HG03175 (cell line): ENCODE results near the gene CHST7.
"Not testable (repeated sequence)": the region's sequence is repeated elsewhere in the genome, so short reads cannot be mapped to it uniquely, and the experiment has no call there.

ENCODE experiments used
- ATAC-seq: cut with Tn5 transposase; IDR thresholded peaks from one replicate; pipeline ENCODE4 v1.9.1; 2021; ENCODE audit warnings: mild to moderate bottlenecking, moderate library complexity; ENCODE audit not compliant: unreplicated experiment

Gene CHST7, protein sequence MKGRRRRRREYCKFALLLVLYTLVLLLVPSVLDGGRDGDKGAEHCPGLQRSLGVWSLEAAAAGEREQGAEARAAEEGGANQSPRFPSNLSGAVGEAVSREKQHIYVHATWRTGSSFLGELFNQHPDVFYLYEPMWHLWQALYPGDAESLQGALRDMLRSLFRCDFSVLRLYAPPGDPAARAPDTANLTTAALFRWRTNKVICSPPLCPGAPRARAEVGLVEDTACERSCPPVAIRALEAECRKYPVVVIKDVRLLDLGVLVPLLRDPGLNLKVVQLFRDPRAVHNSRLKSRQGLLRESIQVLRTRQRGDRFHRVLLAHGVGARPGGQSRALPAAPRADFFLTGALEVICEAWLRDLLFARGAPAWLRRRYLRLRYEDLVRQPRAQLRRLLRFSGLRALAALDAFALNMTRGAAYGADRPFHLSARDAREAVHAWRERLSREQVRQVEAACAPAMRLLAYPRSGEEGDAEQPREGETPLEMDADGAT

DNA sequence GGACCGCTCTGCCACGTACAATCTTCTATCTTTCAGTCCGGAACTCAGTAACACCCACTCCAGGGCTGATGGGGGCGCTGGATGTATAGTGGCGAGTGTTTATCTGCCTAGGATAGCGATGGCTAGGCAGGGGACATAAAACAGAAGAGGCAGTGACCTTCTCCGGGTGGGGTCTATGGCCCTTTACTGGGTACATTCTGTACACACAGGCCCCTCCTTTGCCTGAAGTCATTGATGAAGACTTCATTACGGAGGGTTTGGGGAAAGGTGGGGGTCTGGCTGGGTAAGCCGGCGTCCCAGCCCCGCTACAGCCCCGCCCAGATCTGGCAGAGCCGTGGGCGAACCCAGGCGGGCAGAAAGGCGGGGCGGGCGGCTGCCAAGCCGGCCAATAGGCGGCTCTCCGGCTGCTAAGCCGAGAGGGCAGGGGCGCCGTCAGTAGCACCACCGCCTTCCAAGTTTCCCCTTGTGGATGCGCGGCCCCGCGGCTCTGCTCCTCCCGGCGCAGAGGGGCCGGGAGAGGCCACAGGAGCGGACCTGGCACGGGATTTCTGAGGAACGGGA, at the start of gene CHST7:
CHST7 (plus strand) TSS at position 435 of the 561 bp plus-strand sequence. CDS start 167 bp downstream, outside the sequence.
- peak; percentile 46 for ATAC-seq

DNA sequence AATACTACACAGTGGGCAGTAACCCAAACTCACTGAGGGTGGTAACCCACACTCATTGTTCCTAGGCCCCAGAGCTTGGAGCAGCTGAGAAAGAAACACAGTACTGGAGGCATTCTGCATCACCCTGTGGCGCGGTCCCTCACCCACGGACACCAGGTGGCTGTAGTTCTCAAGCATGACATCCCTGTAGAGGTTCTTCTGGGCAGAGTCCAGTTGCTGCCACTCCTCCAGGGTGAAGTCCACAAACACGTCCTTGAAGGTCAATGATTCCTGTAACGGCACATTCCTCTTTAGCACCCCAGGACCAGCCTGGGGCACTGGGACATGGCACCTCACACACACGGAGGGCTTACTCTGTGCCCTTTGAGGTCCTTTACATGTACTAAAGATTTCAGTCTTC, 44.9 kb upstream of the CHST7 start:
- not testable (repeated sequence) for ATAC-seq

DNA sequence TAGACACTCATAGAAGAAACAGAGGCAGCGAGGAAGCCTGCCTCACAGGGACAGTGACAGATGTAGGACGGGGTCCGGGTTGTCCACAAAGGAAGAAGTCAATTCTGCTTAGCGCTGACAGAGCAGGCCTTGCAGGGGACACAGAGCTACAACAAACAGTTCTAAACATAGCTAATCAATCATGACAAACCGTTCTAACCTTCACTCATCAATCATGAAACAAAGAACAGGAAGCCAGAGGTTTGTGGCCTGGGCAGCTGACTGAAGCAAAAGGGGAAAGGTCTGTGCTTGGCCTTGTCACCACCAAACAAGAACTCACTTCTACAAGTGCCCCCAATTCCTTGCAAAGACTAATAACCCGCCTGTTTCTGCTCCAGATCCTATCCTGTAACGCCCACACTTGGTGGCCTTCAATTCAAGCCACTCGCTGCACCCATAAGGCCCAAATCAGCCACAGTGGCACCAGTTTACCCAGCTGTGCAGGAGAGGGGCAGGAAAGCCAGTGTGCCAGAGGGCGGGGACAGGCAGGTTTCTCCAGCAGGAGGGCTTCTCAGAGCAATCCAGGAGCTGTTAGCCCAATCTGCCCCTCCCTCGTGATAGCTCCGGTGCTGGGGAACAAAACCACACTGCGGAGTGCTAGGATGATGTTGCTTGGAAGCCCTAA, 43.7 kb upstream of the CHST7 start:
- ATAC-seq, result peak; percentile 53

DNA sequence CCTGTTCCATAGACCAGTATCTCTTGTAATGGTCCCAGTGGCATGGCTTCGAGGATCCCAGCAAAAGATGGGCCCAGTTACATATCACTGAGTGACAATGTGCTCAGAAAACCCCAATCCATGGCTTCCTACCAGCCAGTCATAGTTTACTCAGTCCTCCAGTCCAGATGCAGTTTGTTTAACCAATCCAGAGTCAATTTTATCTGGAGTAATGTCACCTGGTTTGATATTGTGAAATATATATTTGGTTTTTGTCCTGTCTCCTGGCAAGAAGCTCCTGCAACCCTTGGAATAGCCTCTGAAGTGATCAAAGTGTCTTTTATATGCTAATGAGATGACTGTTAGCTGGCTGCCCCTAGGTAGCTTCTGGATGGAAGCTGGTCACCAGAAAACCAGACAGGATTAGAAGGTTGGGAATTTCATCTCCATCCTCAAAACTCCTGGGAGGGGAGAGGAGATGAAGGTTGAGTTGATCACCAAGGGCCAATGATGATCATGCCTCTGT, 43.1 kb upstream of the CHST7 start:
- not testable (repeated sequence) for ATAC-seq

DNA sequence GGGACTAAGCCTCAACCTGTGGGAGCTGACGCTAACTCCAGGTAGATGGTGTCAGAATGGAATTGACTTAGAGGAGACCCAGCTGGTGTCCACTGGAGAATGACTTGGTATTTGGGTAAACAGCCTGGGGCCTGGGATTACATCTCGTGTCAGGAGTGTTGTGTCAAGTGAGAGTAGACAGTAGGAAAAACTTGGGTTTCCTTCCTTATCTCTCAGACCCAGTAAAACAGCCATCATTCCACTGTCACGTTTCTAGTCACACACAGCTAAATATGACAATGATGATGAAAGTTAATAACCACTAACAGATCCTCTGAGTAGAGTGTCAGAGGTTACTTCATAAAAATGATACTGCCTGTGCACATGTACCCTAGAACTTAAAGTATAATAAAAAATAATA, 42.1 kb upstream of the CHST7 start:
- ATAC-seq, result no peak

DNA sequence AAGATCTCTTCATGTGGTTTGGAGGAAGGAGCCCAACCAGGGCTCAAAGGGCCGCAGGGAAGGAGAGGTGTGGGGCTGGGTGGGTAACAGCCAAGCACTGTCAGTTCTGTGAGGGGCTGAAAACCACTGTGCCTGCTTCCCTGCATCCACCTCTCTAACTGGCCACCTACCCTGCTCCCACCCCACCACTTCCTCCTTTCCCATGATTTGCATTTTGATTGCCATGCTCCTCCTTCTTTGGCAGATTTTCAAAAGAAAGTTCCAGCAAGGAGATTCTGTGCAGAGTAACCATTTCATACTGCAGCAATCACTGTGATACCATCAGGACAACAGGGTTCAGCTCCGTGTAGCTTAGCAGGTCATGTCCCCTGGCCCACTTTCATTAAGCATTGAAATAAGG, 30.1 kb upstream of the CHST7 start:
- no peak for ATAC-seq

DNA sequence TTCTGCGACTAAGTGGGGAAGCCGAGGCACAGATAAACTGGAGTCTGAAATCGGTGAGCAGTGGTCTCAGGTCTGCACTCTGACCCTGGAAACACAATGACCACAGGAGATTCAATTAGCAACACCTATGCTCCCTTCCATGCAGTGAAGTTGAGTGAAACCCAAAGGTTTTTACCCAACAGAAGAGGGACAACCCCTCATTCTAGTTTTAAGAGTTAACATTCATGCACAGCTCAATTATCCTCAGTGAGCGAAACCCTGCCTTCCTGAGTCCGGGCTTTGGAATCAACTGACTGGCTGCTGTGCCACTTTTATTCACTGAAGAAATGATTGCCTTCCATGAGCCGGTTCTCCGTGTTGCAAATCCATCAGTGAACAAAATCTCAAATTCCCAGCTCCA, 29.0 kb upstream of the CHST7 start:
- ATAC-seq, result not testable (repeated sequence)

DNA sequence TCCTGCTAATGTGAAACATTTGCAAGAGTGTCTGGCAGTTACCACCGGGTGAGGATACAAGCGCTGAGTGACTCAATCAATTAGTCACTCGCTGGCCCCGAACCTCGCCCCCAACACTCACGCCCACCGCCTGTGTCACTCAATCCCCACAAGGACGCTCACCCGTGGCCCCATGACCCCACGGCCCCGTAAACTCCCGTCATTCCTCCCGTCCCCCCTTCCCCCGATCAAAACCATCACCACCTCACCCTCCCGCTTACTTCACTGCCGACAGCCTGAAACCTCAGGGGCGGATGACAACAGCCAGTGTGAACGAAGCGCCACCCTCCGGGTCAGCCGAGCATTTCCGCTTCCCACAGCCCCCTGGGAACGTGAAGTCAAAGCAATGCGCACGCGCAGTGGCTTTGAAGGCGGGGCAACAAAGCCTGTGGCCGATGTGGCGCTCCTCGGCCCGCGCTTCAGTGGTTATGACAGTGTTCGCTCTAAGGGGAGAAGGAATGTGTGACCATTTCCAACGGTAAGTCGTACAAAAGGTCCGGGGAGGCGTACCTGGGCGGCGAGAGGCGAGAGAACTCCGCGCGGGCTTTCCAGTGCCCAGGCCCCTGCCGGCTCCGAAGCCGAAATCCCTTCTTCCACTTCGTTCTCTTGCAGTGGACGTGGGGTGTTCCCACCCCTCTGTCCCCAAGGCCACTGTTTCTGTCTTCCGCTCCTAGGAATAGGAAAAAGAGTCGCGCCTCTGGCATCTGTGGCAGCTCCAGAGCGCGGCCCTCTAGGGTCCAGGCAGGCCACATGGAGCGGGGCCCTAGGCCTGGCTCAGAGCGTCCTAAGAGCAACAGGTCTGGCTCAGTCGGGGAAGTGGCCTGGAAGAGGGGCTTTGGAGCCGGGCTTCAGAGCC, 28.2 kb upstream of the CHST7 start, which contains the start of gene ZNF674:
ZNF674 (minus strand) TSS at position 311 of the 895 bp plus-strand sequence. CDS start 3,334 bp downstream, outside the sequence.
- peak; percentile 86 for ATAC-seq

DNA sequence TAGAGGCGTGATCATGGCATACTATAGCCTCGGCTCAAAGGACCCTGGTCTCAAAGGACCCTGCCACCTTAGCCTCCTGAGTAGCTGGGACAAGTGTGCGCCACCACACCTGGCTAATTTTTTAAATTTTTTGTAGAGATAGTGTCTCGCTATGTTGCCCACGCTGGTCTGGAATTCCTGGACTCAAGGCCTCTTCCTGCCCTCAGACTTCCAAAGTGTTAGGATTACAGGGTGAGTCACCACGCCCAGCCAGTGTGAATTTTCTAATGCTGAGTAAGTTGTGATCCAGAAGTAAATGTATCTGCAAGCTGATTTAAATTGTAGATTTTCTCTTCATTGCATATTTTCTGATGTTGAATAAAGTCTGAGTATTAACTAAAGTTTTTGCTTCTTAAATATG, 25.7 kb upstream of the CHST7 start:
- no peak for ATAC-seq

DNA sequence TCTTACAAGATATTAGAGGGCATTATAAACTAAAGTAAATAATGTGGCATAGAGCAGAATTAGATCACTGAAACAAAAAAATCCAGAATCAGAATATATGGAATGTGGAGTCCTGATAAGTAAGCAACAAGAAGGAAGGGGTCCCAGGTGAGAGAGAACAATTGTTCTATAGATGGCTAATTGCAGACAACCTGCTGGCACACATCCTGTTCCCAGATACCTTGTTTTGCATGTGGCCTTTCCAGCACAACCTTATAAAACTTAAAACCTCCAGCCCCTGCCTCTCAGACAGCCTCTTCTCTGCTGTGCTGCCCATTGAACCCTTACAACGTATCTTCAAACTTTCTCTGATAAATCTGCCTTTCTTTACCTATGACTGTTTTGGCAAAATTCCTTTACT, 23.7 kb upstream of the CHST7 start:
- ATAC-seq, result no peak

DNA sequence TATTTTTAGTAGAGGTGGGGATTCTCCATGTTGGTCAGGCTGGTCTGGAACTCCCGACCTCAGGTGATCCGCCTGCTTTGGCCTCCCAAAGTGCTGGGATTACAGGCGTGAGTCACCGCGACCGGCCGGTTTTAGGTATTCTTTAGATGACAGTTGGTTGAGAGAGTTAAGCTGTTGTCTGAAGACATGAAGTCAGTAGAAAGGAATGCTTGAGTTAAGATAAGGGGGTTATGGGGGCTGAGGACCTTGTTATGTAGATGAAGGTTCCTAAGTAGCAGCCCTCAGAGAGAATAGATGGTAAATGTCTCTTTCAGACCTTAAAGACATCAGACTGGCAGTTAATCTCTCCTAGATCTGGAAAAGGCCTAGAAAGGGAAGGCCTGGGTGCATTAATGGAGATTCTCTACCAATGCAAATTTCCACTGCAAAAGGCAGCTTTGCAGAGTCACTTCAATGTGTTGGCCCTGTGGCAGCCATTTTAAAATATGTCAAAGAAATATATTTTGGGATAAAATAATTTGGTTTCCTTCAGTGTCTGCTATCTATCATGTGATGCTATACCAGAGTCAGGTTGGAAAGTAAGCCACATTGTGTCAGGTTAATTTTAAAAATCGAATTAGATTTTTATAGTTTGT, 22.0 kb upstream of the CHST7 start:
- ATAC-seq, result no peak

DNA sequence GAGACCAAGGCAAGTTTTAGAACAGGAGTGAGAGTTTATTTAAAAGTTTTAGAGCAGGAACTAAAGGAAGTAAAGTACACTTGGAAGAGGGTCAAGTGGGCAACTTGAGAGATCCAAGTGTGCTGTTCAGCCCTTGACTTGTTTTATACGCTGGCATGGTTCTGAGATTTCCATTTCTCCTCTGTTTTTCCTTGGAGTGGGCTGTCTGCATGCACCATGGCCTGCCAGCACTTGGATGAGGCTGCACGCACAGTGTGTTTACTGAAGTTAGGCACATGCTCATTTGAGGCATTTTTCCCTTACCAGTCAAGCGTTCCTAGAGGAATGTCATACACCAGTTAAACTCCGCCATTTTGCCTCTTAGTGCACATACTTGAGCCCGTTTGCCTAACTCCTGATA, 19.6 kb upstream of the CHST7 start:
- no peak for ATAC-seq

DNA sequence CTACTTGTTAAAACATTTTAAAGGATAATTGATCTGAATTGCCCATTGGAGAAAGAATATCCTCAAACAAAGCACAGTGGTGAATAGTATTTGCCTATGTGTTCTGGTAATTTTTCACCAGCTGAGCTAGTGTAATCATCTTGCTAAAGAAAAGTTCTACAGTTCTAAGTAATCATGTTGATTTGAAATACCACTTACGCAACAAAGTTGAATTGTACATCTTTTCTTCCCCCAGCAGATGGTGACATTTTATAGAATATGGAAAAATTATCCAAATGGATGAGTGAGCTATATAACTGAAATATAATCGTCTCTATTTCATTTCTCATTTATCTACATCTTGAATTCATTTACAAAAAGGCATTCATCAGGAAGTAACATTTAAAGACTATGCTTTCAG, 18.6 kb upstream of the CHST7 start:
- no peak for ATAC-seq

DNA sequence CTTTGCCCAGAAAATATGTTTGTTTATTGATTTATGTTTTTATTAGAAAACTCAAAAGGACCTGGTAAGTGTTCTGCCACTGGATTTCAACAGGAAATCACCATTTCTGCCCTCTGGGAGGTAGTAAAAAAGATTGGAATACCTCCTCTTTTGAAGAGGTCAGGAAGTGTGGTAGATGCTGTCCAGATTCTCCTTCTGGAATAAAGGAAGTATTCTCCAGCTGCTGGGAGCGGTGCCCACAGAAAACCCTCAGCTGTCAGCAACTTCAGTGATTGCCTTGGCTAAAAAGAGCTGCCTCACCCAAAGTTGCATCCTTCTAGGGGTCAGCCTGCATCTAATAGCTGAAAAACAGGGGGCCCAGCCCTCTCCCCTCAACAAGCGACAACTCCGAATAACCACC, 14.5 kb upstream of the CHST7 start:
- ATAC-seq, result no peak

DNA sequence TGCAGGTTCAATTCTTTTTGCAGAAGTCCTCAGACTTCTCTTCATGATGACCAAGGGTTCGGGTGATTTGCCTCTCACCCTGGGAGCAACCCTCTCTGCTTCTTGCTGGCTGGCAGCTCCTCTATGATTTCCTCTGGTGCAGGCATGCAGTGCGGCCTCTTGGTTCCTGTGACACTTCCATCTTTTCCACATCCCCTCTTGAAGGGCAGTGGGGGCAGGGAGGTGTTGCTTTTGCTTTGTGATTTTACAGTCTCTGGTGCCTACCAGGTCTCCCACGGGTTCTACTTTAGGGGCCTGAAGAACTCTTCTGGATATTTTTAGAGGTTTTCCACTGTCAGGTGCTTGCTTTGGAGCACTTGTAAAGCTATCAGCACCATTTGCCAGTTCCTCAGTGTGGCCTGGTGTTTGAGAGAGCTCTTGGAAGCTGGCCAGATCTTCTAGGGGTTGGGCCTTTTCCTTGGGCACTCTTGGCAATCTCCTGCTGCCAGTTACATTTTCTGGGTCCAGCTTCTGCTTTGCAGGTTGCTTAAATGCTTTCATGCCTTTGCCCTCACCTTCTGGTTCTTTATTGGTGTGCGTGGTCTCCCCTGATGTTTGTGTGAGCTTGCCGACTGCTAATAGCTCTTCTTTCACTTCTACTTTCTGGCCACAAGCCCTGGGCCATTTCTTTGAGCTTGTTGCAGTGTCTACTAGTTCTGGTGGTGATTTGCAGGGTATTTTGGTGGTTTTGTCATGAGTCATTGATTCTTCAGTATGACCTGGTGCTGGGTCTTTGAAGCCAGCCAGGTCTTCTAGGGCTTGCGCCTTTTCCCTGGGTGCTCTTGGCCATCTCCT, 11.5 kb upstream of the CHST7 start:
- peak; percentile 98 for ATAC-seq

DNA sequence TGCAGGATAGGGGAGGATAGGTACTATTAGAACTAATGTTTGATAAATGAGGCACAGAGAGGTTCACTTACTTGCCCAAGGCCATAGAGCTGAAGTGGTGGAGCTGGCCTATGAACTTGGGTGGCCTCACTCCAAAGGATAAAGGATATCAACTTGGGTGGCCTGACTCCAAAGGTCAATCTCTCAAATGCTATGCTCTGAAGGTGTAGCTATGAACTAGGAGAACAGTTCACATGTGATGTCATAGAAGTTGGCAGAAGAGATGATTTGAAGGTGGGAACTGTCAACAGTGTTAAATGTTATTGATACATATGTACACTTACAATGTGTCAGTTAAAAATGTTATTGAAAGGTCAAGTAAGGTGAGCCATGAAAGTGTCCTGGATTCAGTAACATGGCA, 6.2 kb upstream of the CHST7 start:
- no peak for ATAC-seq

DNA sequence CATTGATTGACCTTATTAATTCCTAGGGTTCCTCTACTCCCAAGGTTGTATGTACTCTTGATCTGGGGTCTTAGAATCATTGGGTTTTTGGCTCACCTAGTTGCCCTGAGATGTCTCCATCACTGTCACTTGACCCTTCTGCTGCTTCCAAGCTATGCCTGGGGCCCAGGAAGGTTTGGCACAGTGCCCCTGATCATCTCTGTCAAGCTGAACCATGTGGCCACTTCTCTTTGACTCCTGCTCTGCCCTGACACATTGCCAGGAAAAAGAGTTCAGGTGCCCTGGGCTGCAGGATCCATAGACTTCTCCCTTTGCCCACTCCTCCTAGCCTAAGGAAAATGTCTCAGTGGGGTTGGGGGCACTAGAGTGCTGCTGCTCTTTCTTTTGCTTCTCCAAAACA, 3.9 kb upstream of the CHST7 start:
- ATAC-seq, result no peak

DNA sequence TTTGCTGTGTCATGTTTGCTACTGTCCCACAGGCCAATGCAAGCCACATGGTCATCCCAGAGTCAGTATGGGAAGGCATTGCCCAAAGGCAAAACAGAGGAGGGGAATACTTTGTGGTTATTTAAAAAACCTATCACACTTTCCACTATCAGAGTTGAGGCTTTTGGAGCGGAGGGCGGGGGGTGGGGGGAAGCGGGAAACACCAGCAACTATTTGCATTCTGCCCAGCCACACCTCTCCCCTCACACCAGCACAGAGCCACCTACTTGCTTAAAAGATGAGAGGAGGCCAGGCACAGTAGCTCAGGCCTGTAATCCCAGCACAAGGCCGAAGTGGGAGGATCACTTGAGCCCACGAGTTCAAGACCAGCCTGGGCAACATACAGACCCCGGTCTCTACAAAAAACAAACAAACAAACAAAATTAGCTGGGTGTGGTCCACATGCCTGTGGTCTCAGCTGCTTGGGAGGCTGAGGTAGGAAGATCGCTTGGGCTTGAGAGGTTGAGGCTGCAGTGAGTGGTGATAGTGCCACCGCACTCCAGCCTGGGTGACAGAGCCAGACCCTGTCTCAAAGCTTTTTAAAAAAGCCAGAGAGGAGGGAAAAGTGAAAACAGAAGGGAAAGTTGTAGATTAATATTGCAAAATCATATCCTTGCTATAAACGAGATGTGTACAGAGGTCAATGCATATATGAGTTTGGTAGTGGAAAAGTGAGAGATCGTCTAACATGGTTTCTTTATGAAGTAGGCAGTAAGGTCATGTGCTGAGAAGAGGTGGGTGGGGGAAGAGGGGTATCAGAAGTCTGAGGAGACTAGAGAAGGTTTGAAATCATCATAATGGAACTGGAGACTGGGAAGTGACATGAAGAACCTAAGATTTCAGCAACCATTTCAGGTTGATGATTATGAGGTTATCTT, 1.9 kb upstream of the CHST7 start:
- no peak for ATAC-seq
